NT2/D1 (cell line): ENCODE data around the gene GTPBP6.
"Not testable (repeated sequence)": the region's sequence is repeated elsewhere in the genome, so short reads cannot be mapped to it uniquely, and the experiment has no call there.

Experiments
- DNase-seq: peaks from one replicate; pipeline ENCODE4 v3.0.0-alpha.2; 2011; ENCODE audit warnings: low read depth, low spot score
- H3K27me3 ChIP-seq: 2 replicates; pipeline ENCODE4 v1.6.0; 2011; ENCODE audit warnings: mild to moderate bottlenecking; ENCODE audit not compliant: insufficient read length, insufficient read depth
- H3K36me3 ChIP-seq: 2 replicates; pipeline ENCODE4 v1.6.1; 2011; ENCODE audit warnings: mild to moderate bottlenecking, low read length, mixed read lengths; ENCODE audit not compliant: insufficient read depth, insufficient read length
- H3K4me1 ChIP-seq: 2 replicates; pipeline ENCODE4 v1.5.1; 2011; ENCODE audit not compliant: insufficient read depth, insufficient read length
- H3K4me3 ChIP-seq: 2 replicates; pipeline ENCODE4 v1.5.1; 2011; ENCODE audit warnings: low read depth; ENCODE audit not compliant: insufficient read length
- H3K9ac ChIP-seq: 2 replicates; pipeline ENCODE4 v1.6.0; 2011; ENCODE audit warnings: low read depth; ENCODE audit not compliant: insufficient read length
- H3K9me3 ChIP-seq: 2 replicates; pipeline ENCODE4 v1.5.1; 2011; ENCODE audit warnings: mild to moderate bottlenecking, low read length; ENCODE audit not compliant: insufficient read depth
- SUZ12 ChIP-seq: IDR thresholded peaks from 2 replicates; pipeline ENCODE4 v1.6.1; 2011; ENCODE audit not compliant: insufficient read length, insufficient read depth; ENCODE audit errors: extremely low read depth
- YY1 ChIP-seq: IDR thresholded peaks from 2 replicates; pipeline ENCODE4 v1.6.1; 2011; ENCODE audit not compliant: insufficient read length, insufficient read depth
- ZNF274 ChIP-seq: IDR thresholded peaks from 2 replicates; pipeline ENCODE4 v1.6.1; 2011; ENCODE audit warnings: mild to moderate bottlenecking, low read depth, low read length

The GTPBP6 gene

DNA sequence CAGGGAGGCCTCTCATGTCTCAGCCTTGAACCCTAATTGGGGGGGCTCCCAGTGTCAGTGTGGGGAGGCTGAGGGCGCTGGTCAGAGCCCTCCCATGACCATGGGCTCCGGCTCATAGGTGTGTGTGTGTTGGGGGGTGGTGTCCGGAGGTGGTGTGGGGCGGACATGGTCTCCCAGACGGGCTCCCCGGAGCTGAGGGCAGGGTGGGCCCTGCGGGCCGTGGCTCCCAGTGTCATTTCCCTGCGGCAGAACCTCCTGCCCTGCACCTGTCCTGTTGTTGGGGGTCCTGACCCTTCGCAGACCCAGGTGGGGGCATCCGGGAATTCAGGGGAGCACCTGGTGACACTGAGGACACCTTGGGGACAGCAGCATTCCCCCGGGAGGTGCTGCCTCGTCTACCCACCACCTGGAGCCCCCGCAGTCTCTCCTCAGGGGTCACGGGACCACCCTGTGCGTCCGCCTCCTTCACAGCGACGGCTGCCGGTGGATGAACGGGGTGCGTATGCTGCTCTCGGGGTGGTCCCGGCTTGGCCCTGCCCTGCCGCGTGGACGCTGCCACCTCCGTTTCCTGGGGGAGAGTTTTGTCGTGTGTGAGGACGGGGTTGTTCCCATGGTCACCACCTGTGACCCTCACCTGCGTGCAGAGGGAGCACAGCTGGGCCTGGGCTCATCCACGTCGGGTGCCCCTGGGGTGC is 14.5 kb upstream of the GTPBP6 start:
- H3K9me3 ChIP-seq = no peaks in the 10 kb centered on the region; the same call in 1 of the 2 replicates
- no peak for DNase-seq
- no peak for TF ChIP-seq SUZ12
- no peak for TF ChIP-seq ZNF274
- no peak for TF ChIP-seq YY1

DNA sequence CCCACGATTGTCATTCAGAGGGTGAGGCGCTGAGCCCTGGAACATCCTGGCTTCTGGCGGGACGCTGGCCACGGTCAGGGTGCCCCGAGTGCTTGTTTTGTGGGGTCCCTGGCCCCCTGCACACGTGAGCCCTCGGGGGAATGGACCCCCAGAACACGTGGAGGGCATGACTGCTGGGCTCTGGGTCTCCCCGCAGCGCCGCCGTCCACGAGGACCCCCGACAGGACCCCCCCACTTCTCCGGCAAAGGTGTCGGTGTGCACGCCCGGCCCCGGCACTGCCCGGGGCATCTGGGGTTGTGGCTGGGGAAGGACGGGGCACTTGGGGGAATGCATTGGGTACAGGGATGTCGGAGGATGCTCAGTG is 13.9 kb upstream of the GTPBP6 start:
- H3K4me3 ChIP-seq = no peak overlapping the region
- no peaks in the 10 kb centered on the region for H3K27me3 ChIP-seq
- TF ChIP-seq ZNF274 = no peak
- no peak for TF ChIP-seq YY1
- no peak for TF ChIP-seq SUZ12
- no peaks in the 10 kb centered on the region; the same call in 1 of the 2 replicates for H3K9me3 ChIP-seq
- H3K36me3 ChIP-seq = peaks cover 46% of the 10 kb centered on the region
- no peak for DNase-seq
- no peak overlapping the region for H3K9ac ChIP-seq
- H3K4me1 ChIP-seq = peaks cover 12% of the 10 kb centered on the region

More for the DNA sequence above, 14.5 kb upstream of the GTPBP6 start:
- peaks cover 12% of the 10 kb centered on the region for H3K4me1 ChIP-seq
- no peak overlapping the region for H3K4me3 ChIP-seq
- peaks cover 52% of the 10 kb centered on the region for H3K36me3 ChIP-seq
- H3K9ac ChIP-seq = no peak overlapping the region
- no peaks in the 10 kb centered on the region for H3K27me3 ChIP-seq

DNA sequence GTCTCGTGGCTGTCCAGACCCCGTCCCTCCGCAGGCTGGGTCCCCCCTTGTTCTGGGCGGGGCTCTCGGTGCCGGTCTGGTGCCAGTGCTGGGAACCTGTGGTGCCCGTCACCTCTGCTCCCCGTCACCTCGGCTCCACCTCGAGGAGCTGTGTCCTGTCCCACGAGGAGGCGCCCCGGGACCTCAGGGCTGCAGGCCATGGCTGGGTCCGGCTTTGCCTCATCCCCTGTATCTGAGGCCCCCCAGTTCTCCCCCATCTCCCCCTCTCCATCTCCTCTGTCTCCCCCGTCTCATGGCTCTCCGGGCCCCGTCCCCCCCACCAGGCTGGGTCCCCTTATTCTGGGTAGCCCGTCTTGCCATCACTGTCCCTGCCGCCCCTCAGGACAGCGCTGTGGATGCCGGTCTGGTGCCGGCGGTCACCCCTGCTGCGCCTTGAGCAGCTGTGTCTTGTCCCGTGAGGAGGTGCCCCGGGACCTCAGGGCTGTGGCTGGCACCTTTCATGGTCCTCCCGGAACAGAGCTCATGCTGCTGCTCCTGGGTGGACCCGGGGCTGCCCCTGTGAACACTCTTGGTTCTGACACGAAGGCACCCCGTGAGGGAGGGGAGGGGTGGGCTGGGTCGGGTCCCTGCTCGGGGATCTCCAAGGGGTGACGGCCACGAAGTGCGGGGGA is 13.4 kb upstream of the GTPBP6 start:
- H3K27me3 ChIP-seq = no peaks in the 10 kb centered on the region

DNA sequence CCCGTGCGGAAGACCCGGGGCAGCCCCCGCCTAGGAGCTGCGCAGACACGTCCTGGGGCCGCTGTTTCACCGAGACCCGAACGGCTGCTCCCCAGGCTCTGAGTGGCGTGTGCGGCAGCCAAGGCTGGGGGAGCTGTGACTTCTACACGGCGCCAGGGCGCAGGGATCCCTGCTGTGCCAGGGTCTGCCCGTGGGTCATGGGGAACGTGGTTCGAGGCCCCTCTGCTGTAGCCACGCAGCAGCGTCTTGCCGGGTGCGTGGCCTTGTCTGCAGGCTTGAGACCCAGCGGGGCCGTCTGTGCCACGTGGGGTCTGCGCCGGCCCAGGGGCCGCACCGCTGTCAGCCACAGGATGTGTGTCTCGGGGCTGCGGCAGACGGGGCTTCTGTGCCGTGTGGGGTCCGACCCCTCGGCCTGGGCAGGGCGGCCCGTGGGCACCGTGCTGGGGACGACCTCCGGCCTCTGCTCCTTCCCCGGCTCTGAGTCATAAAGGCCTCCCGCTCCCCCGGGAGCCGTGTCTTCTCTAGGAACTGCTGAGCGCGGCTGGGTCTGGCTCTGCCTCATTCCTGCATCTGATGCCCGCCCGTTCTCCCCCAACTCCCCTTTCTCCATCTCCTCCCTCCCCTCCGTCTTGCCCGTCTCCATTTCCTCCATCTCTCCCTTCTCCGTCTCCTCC is 12.7 kb upstream of the GTPBP6 start:
- DNase-seq = no peak
- H3K27me3 ChIP-seq = no peaks in the 10 kb centered on the region
- peaks cover 12% of the 10 kb centered on the region for H3K4me1 ChIP-seq
- no peak overlapping the region for H3K9ac ChIP-seq
- H3K9me3 ChIP-seq = no peaks in the 10 kb centered on the region; the same call in 1 of the 2 replicates
- H3K4me3 ChIP-seq = no peak overlapping the region
- H3K36me3 ChIP-seq = peaks cover 39% of the 10 kb centered on the region
- TF ChIP-seq SUZ12 (no peak), ZNF274 (no peak), YY1 (no peak)

More for the DNA sequence above, 13.4 kb upstream of the GTPBP6 start:
- no peak overlapping the region for H3K4me3 ChIP-seq
- H3K4me1 ChIP-seq = peaks cover 12% of the 10 kb centered on the region
- no peaks in the 10 kb centered on the region; the same call in 1 of the 2 replicates for H3K9me3 ChIP-seq
- H3K36me3 ChIP-seq = peaks cover 44% of the 10 kb centered on the region
- TF ChIP-seq YY1 = no peak
- TF ChIP-seq SUZ12 = no peak
- TF ChIP-seq ZNF274 = no peak
- no peak for DNase-seq
- H3K9ac ChIP-seq = no peak overlapping the region

DNA sequence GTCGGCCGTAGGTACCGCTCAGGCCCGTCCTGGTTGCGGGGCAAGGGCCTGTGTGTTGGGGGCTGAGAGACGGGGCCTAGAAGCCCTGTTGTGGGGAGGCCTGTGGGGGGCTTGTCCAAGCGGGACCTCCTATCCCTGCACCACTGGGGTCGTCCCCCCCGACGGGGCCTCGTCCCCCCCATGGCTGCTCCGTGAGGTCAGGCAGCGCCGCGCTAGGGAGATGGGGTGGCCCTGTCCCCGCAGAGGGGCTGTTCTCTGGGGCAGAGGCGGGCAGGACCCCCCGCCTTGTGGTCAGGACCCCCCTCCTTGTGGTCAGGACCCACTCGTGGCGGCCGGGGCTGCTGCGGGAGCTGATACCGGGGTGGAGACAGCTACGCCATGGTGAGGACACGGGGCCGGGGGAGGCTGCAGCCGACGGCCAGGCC is 12.1 kb upstream of the GTPBP6 start:
- no peak for TF ChIP-seq ZNF274
- TF ChIP-seq YY1 = no peak
- TF ChIP-seq SUZ12 = no peak
- no peak overlapping the region for H3K4me3 ChIP-seq
- DNase-seq = no peak
- peaks cover 12% of the 10 kb centered on the region for H3K4me1 ChIP-seq
- H3K36me3 ChIP-seq = peaks cover 33% of the 10 kb centered on the region
- no peaks in the 10 kb centered on the region; the same call in 1 of the 2 replicates for H3K9me3 ChIP-seq
- no peak overlapping the region for H3K9ac ChIP-seq
- H3K27me3 ChIP-seq = no peaks in the 10 kb centered on the region

DNA sequence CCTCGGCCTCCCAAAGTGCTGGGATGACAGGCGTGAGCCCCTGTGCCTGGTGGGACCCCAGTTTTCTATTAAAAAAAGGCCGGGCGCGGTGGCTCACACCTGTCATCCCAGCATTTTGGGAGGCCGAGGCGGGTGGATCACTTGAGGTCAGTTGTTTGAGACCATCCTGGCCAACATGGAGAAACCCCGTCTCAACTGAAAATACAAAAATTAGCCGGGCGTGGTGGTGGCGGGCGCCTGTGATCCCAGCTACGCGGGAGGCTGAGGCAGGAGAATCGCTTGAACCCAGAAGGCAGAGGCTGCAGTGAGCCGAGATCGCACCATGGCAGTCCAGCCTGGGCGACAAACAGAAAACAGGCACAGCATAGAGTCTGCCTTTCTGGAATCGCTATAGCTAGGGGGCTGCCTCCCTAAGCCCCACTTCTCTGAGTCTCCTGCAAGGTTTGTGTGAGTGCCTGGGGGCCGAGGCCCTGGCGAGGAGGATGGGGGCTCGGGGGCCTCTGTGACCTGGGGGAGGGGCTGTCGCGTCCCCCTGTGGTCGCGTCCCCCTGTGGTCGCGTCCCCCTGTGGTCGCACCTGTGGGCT is 11.6 kb upstream of the GTPBP6 start:
- DNase-seq, H3K9me3 ChIP-seq, H3K4me1 ChIP-seq, H3K9ac ChIP-seq, H3K27me3 ChIP-seq, H3K4me3 ChIP-seq: not testable (repeated sequence)
- H3K36me3 ChIP-seq = peaks cover 28% of the 10 kb centered on the region

DNA sequence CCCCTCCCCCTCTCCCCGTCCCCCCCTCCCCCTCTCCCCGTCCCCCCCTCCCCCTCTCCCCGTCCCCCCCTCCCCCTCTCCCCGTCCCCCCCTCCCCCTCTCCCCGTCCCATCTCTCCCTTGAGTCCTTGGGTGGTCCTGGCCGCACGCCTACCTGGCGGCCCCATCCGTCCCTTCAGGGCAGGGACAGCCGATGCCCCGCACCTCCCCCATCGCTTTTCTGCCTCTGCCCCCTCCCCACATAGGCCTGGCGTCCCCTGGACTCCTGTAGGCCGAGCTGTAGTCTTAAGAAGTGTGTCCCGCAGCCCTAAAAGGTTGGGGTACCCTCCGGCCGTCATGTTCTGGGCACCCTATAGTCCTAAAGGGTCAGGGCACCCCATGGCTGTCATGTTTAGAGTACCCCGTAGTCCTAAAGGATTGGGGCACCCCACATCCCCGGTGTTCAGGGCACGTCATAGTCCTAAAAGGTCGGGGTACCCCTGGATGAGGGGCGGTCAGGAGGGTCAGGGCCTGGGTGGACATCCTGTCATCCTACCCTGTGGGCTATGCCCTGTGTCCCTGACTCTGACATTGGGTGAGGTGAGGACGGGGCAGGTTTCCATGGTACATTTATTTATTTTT is 10.8 kb upstream of the GTPBP6 start:
- Histone ChIP-seq H3K36me3 (peaks cover 20% of the 10 kb centered on the region), H3K9me3 (no peaks in the 10 kb centered on the region; the same call in 1 of the 2 replicates), H3K9ac (no peak overlapping the region), H3K4me1 (peaks cover 7% of the 10 kb centered on the region), H3K27me3 (no peaks in the 10 kb centered on the region), H3K4me3 (no peak overlapping the region)
- no peak for DNase-seq
- TF ChIP-seq SUZ12 (no peak), ZNF274 (no peak), YY1 (no peak)
